GM12878 (cell line): Measurements from ENCODE around the gene C19orf44. TPM values are rescaled to one million over a fixed set of nuclear protein-coding genes. Genes with fewer than 3 reads are reported as not detected.

ENCODE experiments used
- ATF3 ChIP-seq: IDR thresholded peaks from 2 replicates; pipeline ENCODE4 v1.6.1; 2011; ENCODE audit warnings: low read depth, mild to moderate bottlenecking, low read length, moderate library complexity, borderline replicate concordance; ENCODE audit errors: extremely low read depth
- CEBPB ChIP-seq, 2 experiments: fragments of 150-350 bp in 1 of 2; IDR thresholded peaks; 2 replicates each; pipeline ENCODE4 v1.6.1; 2012 to 2014; ENCODE audit warnings: low read depth in 2 of 2, low read length in 2 of 2, borderline replicate concordance in 1 of 2, inconsistent platforms in 1 of 2
- DPF2 ChIP-seq: fragments of 450-650 bp; IDR thresholded peaks from 2 replicates; pipeline ENCODE4 v1.6.1; 2017; ENCODE audit warnings: mild to moderate bottlenecking
- E2F4 ChIP-seq: IDR thresholded peaks from 2 replicates; pipeline ENCODE4 v1.6.1; 2012; ENCODE audit warnings: low read depth, low read length, improper control_type of control experiment
- EED ChIP-seq: sonication (generic); IDR thresholded peaks from 2 replicates; pipeline ENCODE4 v1.6.1; 2016; ENCODE audit warnings: antibody characterized with exemption, low read depth
- IKZF2 ChIP-seq, 2 experiments: fragments of 450-650 bp; IDR thresholded peaks; 2 replicates each; pipeline ENCODE4 v1.6.1; 2017; ENCODE audit warnings: mild to moderate bottlenecking in 2 of 2, moderate library complexity in 2 of 2
- IRF3 ChIP-seq: fragments of 450-650 bp; IDR thresholded peaks from 2 replicates; pipeline ENCODE4 v1.6.1; 2014; ENCODE audit warnings: mild to moderate bottlenecking
- MAX ChIP-seq: IDR thresholded peaks from 2 replicates; pipeline ENCODE4 v1.6.1; 2012; ENCODE audit warnings: low read depth, low read length, improper control_type of control experiment
- MEF2A ChIP-seq: IDR thresholded peaks from 2 replicates; pipeline ENCODE4 v1.6.1; 2011; ENCODE audit warnings: low read depth, mild to moderate bottlenecking, low read length, moderate library complexity; ENCODE audit not compliant: insufficient read depth
- RAD21 ChIP-seq: IDR thresholded peaks from 2 replicates; pipeline ENCODE4 v1.6.1; 2011; ENCODE audit warnings: mild to moderate bottlenecking, low read depth, low read length, moderate library complexity; ENCODE audit not compliant: insufficient read depth
- RUNX3 ChIP-seq: IDR thresholded peaks from 2 replicates; pipeline ENCODE4 v1.6.1; 2012; ENCODE audit warnings: low read length, inconsistent platforms
- ZBTB11 ChIP-seq: fragments of 450-650 bp; formaldehyde crosslinking; IDR thresholded peaks from 2 replicates; pipeline ENCODE4 v1.5.0; 2022; ENCODE audit warnings: mild to moderate bottlenecking, missing genetic modification characterization
- ZNF24 ChIP-seq: fragments of 450-650 bp; IDR thresholded peaks from 2 replicates; pipeline ENCODE4 v1.6.1; 2017; ENCODE audit warnings: antibody characterized with exemption, mild to moderate bottlenecking
- polyA plus RNA-seq, 11 experiments: library from polyadenylated mRNA; depleted of rRNA in 4 of 11; unstranded in 6 of 11; stranded (reverse) in 5 of 11; fragments of >200 nt; fragmentation: Nextera tagmentation in 4 of 11; fragmentation: Illumina TruSeq in 1 of 11; extraction: Ambion mirVana in 4 of 11; extraction: Trizol in 1 of 11; gene quantifications; 1 replicate in 1 of 11; 2 replicates in 10 of 11; pipeline versions ENCODE4 v1.2.1 to v1.2.3, GENCODE V29; 2011 to 2016; ENCODE audit warnings: inconsistent platforms in 2 of 11, missing spikeins in 2 of 11, low read depth in 1 of 11
- total RNA-seq, 4 experiments: library from RNA; depleted of rRNA in 3 of 4; stranded (reverse); fragments of >200 nt in 3 of 4; fragmentation: Illumina TruSeq in 1 of 4; extraction: Trizol in 1 of 4; gene quantifications; 2 replicates each; pipeline versions ENCODE4 v1.2.1 to v1.2.3, GENCODE V29; 2013 to 2021

The C19orf44 gene
- total and polyA plus RNA-seq, 10 of the 15 experiments (the other 5 are each of a cell fraction or from before 2014, with no cell fraction given): 0.26 to 5.2 (median 3.6) TPM

GRCh38 chr19:16457195-16457953 is 38.8 kb upstream of the C19orf44 start (continued):
- TF ChIP-seq CEBPB (IDR thresholded peaks at IDR 0.05; ENCODE audit: borderline replicate concordance in 1 of 2, low read depth in 2 of 2, low read length in 2 of 2) (no peak), MEF2A (no peak), ZBTB11 (CRISPR knock-in tag) (0 out of 2 replicates have a peak, but pooled peaks have one; percentile 41), EED (peak; percentile 87), IRF3 (no peak), MAX (0 out of 2 replicates have a peak, but pooled peaks have one; percentile 24), IKZF2 (IDR thresholded peaks at IDR 0.05) (peak in 1 of 2 experiments; percentile 33; a peak in 3 of 4 replicates), RAD21 (no peak), E2F4 (no peak), ZNF24 (no peak), RUNX3 (0 out of 2 replicates have a peak, but pooled peaks have one; percentile 4), ATF3 (no peak), DPF2 (no peak)
